Fibroblast of skin of left quadriceps (primary cell): ENCODE results near the gene CFH.
"Not testable (repeated sequence)": the region's sequence is repeated elsewhere in the genome, so short reads cannot be mapped to it uniquely, and the experiment has no call there.

Experiments used
- DNase-seq, 2 experiments: peaks; one replicate each; pipeline ENCODE4 v3.0.0-alpha.2; 2013; ENCODE audit warnings: low read depth in 2 of 2

CFH gene

DNA sequence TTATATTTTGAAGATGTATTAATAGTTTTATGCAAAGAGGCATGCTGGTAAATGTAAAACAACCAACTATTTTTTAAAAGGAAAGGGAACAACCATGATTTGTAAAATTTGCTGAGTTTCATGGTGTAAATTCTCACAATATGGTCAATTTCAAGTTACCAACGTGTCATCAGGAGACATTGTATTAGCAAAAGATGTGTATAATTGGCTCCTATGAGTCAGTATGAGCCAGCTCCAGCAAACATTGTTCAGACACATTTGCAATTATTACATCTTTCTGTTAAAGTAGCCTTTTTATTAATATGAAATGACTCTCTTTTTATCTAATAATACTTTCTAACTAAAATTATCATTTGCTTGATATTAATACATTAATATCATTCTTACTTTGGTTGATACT, 15.3 kb downstream of the CFH start:
- no peak for DNase-seq

GRCh38 chr1:196669051-196669450, 17.2 kb downstream of the CFH start:
- no peak for DNase-seq

- DNase-seq: no peak
These were observed 17.9 kb downstream of the CFH start for GRCh38 chr1:196669693-196670092.

GRCh38 chr1:196674908-196675307, 23.1 kb downstream of the CFH start:
- no peak for DNase-seq

DNA sequence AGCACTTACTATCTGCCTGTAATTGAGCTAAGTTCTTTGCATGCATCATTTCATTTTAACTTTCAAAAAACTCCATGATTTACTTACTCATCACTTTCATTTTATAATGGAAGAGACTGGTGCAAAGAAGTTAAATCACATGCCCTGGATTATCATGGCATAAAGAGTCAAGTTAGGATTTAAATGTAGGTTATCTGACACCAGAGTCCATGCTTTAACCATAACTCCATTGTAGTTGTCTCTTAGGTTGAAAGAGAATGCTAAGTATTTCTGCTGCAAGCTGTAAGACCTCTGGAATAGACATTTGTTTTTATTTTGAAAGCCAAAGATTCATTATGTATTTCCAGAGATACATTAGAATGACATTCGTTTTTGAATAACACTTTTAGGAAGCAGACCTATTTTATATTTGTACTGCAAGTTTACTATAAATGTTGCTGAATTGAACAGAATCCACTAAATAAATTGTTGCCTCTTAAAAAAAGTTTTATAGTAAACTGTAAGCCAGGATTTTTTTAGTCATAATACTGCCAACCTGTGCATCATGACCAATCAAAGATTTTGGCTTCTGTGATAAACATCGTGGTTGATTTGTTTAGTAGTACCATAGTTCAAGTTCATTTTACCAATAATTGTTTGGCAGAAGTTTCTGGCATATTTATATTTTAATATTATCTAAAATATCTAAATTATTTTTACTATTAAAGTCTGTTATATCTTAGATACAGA, 26.1 kb downstream of the CFH start:
- peak in 1 of 2 experiments; percentile 5 for DNase-seq

- DNase-seq: peak; percentile 54 to 59
These were observed 26.7 kb downstream of the CFH start for GRCh38 chr1:196678510-196678884.

DNA sequence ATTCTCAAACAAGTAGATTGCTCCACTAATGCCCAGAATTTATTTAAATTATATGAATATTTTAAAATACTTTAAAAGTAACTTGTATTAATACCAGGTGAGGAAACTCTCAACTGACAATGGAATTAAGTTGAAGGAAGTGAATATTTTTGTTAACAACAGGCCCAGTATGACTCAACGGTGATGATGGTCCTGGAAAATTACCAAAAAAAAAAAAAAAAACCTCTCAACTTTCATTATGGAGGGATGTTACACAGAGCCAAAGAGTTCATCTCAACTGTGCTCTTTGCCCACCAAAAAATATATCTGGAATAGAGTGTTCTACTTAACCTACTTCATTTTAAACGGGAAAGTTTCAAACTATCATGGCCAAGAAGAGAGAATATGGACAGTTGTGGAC, 28.3 kb downstream of the CFH start:
- DNase-seq: peak in 1 of 2 experiments; percentile 21

DNA sequence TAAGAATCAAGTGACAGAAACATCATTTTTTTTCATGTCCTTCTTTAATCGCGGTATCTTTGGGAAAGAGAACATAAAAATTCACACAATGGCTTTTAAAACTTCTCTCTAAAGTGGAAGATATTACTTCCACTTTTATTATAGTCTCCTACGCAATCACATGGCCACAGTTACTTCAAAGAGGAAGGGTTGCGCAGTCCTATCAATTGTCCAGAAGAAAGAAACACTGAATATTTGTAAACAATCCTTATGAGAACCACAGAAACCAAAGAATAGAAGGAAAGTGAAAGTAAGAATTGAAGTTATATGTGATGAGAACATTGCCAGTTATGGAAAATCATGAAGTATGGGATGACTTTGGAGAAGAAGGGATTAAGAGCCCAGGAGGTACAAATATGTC, 32.6 kb downstream of the CFH start:
- DNase-seq: no peak

DNA sequence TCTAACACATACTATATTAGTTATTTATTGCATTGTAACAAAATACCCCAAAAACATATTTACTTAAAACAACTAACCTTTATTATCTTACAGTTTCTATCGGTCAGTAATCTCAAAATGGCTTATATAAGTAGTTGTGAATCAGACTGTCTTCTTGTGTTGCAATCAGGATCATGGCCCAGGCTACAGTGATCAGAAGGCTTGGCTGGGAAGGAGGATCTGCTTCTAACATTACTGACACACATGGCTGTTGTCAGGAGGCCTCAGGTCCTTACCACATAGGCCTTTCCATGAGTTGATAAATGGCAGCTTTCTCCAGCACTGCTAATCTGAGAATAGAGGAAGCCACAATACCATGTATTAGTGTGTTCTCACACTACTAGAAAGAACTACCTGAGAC, 33.7 kb downstream of the CFH start:
- no peak for DNase-seq

DNA sequence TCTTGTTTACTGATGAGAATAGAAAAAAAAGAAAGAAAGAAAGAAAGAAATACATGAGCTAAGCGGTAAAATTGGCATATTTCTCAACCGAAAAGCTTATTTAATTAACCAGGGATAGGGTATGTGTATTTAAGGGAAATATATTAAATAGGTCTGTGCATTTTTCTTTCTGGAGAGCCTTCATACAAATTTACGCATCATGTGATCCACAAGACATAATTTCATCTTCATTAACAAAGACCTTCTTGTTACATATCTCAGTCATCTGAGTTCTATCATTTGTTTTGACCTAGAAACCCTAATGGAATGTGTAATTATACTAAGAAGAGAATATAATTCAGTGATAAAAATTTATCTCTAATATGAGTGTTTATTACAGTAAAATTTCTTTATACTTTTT, 37.2 kb downstream of the CFH start:
- DNase-seq: no peak

DNA sequence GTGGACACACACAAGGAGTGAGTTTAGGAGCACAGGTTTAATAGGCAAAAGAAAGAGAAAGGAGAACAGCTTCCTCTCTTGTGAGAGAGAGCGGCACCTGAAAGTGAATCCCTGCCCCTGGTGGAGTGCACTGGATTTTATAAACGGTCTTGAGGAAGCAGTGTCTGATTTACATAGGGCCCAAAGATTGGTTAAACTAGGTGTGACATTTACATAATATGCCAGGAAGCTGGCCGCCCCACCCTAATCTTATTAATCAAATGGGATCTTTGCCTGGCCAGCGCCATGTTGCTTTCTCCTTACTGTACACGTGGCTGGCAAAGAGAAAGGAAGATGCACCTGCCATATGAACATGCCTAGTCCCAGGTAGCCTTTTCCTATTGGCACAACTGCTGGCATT, 38.7 kb downstream of the CFH start:
- DNase-seq: no peak

- no peak for DNase-seq
These were observed 47.1 kb downstream of the CFH start for GRCh38 chr1:196698993-196699392.

- DNase-seq: no peak
These were observed 49.3 kb downstream of the CFH start for GRCh38 chr1:196701144-196701543.

DNA sequence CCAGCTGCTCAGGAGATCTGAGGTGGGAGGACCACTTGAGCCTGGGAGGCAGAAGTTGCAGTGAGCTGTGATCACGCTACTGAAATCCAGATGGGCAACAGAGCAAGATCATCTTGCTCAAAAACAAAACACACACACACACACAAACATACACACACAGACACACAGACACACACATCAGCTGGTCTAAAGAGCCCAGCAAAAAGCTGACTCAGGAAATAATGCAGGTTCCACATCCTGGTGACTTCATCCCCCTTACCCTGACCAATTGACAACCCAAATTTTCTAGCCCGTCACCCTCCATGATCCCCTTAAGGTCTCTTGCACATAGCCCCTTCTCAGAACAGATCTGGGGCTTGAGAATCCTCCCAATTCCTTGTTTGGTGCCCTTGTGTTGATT, 58.0 kb downstream of the CFH start:
- not testable (repeated sequence) for DNase-seq

DNA sequence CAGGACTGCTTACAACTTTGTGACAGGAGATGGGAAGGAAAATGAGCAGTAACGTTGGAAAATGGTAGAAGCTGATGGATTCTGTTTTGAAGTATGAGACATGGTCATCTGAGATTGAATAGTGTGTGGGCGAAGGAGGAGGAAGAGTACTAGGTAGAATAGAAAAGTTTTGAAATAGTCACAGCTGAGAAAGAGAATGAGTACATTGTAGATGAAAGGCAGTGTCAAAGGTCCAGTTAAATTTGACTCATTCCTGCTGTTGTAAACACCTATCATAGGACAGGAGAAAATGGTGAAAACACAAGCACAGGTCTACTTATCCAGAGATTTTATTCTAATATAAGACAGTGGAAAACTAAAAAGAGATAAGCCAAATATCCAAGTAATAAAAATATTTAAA, 66.0 kb downstream of the CFH start:
- no peak for DNase-seq

DNA sequence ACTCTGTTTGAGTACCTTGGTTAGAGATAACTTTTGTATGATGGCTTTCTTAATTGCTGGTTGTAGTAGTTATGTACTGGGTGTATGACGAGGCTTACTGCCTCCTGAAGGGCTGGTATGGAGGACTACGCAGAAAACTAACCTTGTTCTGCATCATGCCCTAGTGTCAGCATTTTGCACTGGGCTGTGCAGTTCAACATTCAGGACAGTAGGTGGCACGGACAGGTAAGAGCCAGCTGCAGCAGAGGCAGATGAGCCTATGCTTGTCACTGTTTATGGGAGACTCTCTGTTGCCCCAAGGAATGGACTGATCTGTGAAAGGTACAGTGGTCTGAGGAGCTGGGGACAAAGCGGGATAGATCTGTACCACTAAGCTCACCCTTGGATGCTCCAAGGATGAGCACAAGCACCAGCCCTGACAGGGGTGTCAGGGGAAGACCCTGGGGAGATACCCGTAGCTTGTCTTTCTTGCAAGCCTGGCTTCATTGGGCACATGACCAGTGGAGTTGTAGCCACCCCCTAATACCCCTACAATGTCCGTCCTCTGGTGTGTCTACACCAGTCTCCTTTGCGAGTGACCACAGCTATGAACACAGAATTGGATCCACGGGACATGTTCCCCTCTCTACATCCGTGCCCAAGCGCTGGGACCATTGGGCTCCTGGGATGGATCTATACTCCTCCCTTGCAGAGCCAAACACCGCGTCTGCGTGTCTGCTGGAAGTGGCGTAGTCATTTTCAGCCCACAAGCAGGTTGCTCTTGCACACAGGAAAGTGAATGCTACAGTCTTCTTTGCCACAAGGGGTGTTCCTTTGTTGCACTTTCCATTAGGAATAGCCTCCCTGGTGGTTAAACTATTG, 71.7 kb downstream of the CFH start:
- no peak for DNase-seq

DNA sequence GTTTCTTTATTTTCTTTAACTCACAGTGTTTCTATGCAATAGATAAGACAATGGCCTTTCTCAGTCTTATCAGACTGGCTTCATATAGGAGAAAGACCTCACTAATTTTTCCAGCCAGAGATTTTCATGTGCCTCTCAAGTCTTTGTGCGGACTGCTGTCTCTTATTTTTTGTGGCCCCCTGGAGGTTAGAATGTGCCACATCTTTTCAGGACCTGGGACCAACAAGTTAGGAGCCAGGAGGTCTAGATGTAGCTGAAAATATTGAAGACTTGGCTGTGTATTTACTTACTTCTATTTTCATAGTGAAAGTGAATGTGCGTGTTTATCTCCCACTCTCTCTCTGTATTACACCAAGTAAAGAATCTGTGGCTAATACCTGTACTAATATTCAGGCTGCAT, 80.7 kb downstream of the CFH start:
- no peak for DNase-seq

GRCh38 chr1:196733091-196733970, 81.5 kb downstream of the CFH start:
- DNase-seq: no peak

- DNase-seq: no peak
These were observed 82.2 kb downstream of the CFH start for GRCh38 chr1:196734006-196734405.

- DNase-seq: no peak
These were observed 82.6 kb downstream of the CFH start for GRCh38 chr1:196734460-196734859.

- DNase-seq: no peak
These were observed 86.9 kb downstream of the CFH start for GRCh38 chr1:196738730-196739129.

DNA sequence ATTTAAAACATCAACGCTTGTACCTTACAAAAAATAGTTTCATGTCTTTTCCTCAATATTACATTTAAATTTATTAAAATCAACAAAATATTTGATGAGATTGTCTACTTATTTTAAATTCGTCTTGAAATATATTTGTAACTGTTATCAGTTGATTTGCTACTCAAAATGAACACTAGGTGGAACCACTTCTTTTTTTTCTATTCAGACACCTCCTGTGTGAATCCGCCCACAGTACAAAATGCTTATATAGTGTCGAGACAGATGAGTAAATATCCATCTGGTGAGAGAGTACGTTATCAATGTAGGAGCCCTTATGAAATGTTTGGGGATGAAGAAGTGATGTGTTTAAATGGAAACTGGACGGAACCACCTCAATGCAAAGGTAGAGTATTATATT, 91.4 kb downstream of the CFH start:
- DNase-seq: peak; percentile 5 to 9
